Right lobe of liver (tissue), 4 donors: Measurements from ENCODE around the gene ANKS1B.

ENCODE experiments used
- CTCF ChIP-seq, 4 donors: fragments of 200-600 bp in 3 of 4; fragments of 450-650 bp in 1 of 4; IDR thresholded peaks; one replicate each; pipeline versions ENCODE4 v1.5.1 to v1.8.0; 2016 to 2022; ENCODE audit warnings: antibody characterized with exemption in 4 of 4, mild to moderate bottlenecking in 2 of 4
- POLR2A ChIP-seq: fragments of 450-650 bp; IDR thresholded peaks from one replicate; pipeline ENCODE4 v1.6.1; 2017; ENCODE audit warnings: antibody characterized with exemption, mild to moderate bottlenecking
- donor health status: DM: no; HTN: no; CAD: no.
- donor health status: DM: no; HTN: no; CAD: no.
- donor health status: DM: no; HTN: yes; CAD: no.

- no peak for TF ChIP-seq CTCF (IDR thresholded peaks at IDR 0.05)
- no peak for TF ChIP-seq POLR2A
These were observed 1121.6 kb downstream of the ANKS1B start for GRCh38 chr12:98863167-98863566.
